ENCODE measurements around the gene EPAS1. TPM values are rescaled to one million over a fixed set of nuclear protein-coding genes. Genes with fewer than 3 reads are reported as not detected.

The EPAS1 gene
- total and polyA plus RNA-seq, 2 of the 13 experiments (the other 11 are each of a cell fraction or from before 2014, with no cell fraction given) = 47.1 to 182 TPM

GRCh38 chr2:46378616-46379015 lies 81.4 kb downstream of the EPAS1 start:
- no peaks in the 10 kb centered on the region for H3K79me2 ChIP-seq (ENCODE audit: insufficient read depth, low read length)
- H3K4me3 ChIP-seq (replicated peaks in 1 of 3; ENCODE audit: insufficient read depth in 1 of 3, low read depth in 2 of 3, low read length in 3 of 3) = no peak overlapping the region
- peaks cover 63 to 98% of the 10 kb centered on the region in 2 experiments for H3K36me3 ChIP-seq (replicated peaks in 1 of 2; ENCODE audit: control insufficient read depth in 1 of 2, insufficient read depth in 2 of 2, low read length in 2 of 2)
- no peaks in the 10 kb centered on the region; the same call in 1 of the 2 replicates for H4K20me1 ChIP-seq (ENCODE audit: insufficient read depth, low read length)
- H3K4me2 ChIP-seq (ENCODE audit: low read depth, low read length) = no peak overlapping the region
- in situ Hi-C loops (cut with HindIII; ENCODE audit: extremely low pct_ligation_motif_present, low pct_unique_long_range_greater_than_20kb) = no loop called here
- CTCF ChIA-PET (ENCODE audit: low intra/inter-chr PET ratio, low total read pairs) = no interaction called here
- no TSS peak for BruUV-seq (replicated peaks)
- POLR2A ChIA-PET = no interaction called here
- no peak overlapping the region for H2AFZ ChIP-seq (ENCODE audit: low read length)
- WGBS (ENCODE audit: low lambda C conversion rate) = 88% methylated on average over 3 of the region's 3 CpGs
- FAIRE-seq = no peak
- ATAC-seq = no peak
- no peak overlapping the region for H3K9ac ChIP-seq (ENCODE audit: insufficient read depth, low read depth, low read length)
- DNase-seq (ENCODE audit: low spot score) = no peak
- intact Hi-C loops (cut with micrococcal nuclease; ENCODE audit: unreplicated experiment) = no loop called here
- no peaks in the 10 kb centered on the region for H3K4me1 ChIP-seq (ENCODE audit: insufficient read depth, low read length)
- H3K27me3 ChIP-seq (ENCODE audit: control insufficient read depth in 1 of 2, insufficient read depth in 2 of 2, low read length in 2 of 2) = no peaks in the 10 kb centered on the region
- H3K9me3 ChIP-seq (ENCODE audit: low read length) = no peaks in the 10 kb centered on the region
- H3K27ac ChIP-seq (ENCODE audit: extremely low read length, insufficient read depth, low read length) = no peak overlapping the region
- TF ChIP-seq NFIB (CRISPR knock-in tag; IDR thresholded peaks at IDR 0.05; ENCODE audit: borderline replicate concordance) (no peak), ASH2L (IDR thresholded peaks at IDR 0.05; ENCODE audit: insufficient read length, low read depth, low read length) (no peak), HINFP (CRISPR knock-in tag; IDR thresholded peaks at IDR 0.05; ENCODE audit: low read depth) (no peak), MBD4 (IDR thresholded peaks at IDR 0.05; ENCODE audit: borderline replicate concordance, low read length) (no peak), RXRA (CRISPR knock-in tag; IDR thresholded peaks at IDR 0.05) (no peak), ZNF546 (CRISPR knock-in tag; conservative IDR thresholded peaks at IDR 0.05) (no peak), AKAP8 (CRISPR knock-in tag; IDR thresholded peaks at IDR 0.05) (no peak), PATZ1 (CRISPR knock-in tag; IDR thresholded peaks at IDR 0.05) (no peak), KAT7 (CRISPR knock-in tag; IDR thresholded peaks at IDR 0.05; ENCODE audit: borderline replicate concordance) (no peak), POLR2AphosphoS5 (IDR thresholded peaks at IDR 0.05; ENCODE audit: low read depth, low read length) (no peak), PRPF4 (IDR thresholded peaks at IDR 0.05; ENCODE audit: low read depth, low read length, poor library complexity, severe bottlenecking) (no peak), ZBTB46 (CRISPR knock-in tag; IDR thresholded peaks at IDR 0.05; ENCODE audit: borderline replicate concordance) (no peak), ZNF296 (CRISPR knock-in tag; conservative IDR thresholded peaks at IDR 0.05) (no peak), THAP7 (CRISPR knock-in tag; IDR thresholded peaks at IDR 0.05) (no peak), ZNF513 (CRISPR knock-in tag; conservative IDR thresholded peaks at IDR 0.05) (no peak), ATM (IDR thresholded peaks at IDR 0.05; ENCODE audit: borderline replicate concordance) (no peak)
